GM23248 (cell line): ENCODE results near the gene ASCL2.

Experiments used
- EZH2 ChIP-seq: fragments of 200-600 bp; sonication (generic); IDR thresholded peaks from 2 replicates; pipeline ENCODE4 v1.6.1; 2018; ENCODE audit warnings: antibody characterized with exemption, mild to moderate bottlenecking; ENCODE audit not compliant: insufficient read depth, poor library complexity, severe bottlenecking
- EZH2phosphoT487 ChIP-seq: fragments of 200-600 bp; sonication (generic); IDR thresholded peaks from 2 replicates; pipeline ENCODE4 v1.6.1; 2018; ENCODE audit warnings: antibody characterized with exemption, moderate library complexity, mild to moderate bottlenecking, low read depth; ENCODE audit not compliant: insufficient read depth

DNA sequence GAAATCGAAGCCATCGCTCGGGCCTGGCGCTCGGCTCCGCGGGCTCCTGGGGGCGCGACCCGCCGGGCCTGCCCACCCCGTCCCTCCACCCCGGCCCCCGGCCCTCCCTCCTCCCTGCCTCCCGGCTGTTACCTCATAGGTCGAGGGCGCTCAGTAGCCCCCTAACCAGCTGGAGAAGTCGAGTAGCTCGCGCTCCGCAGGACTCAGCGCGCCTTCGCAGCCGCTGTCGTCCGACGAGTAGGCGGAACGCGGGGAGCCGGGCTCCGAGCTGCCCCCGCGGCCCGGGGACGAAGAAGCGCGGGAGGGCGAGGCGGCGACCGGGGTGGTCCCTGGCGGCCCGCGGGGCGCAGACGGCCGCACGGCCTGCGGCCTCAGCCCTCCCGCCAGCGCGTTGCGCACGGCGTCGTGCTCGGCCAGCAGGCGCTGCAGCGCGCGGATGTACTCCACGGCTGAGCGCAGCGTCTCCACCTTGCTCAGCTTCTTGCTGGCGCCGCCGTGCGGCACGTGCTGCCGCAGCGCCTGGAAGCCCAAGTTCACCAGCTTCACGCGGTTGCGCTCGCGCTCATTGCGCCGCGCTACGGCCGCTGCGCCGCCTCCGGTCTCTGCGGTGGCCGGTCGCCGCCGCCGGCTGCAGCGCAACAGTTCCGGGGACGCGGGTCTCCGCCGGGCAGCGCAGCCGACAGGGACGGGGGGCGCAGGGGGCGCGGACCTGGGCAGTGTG lies 627 bp downstream of the ASCL2 start:
- TF ChIP-seq EZH2 = no peak
- no peak for TF ChIP-seq EZH2phosphoT487
